Stimulated activated CD4-positive, alpha-beta T cell treated with anti-CD3 and anti-CD28 coated beads, TNF-alpha, amount 100 ng/mL, for 1 hour (primary cell): ENCODE data around the gene NSD1.

ENCODE experiments used
- DNase-seq, 3 donors: peaks; one replicate each; pipeline ENCODE4 v3.0.0-alpha.2; 2020; ENCODE audit warnings: low read depth in 3 of 3, low spot score in 1 of 3

NSD1 gene

GRCh38 chr5:177133096-177133852, at the start of gene NSD1:
NSD1 (plus strand) TSS chr5:177133773; CDS start chr5:177135104, 1,331 bp downstream.
- peak; percentile 73 to 88 (median 84) for DNase-seq

- no peak for DNase-seq
These were observed 49.4 kb upstream of the NSD1 start for GRCh38 chr5:177084175-177084574.

GRCh38 chr5:177085985-177086653, 47.5 kb upstream of the NSD1 start:
- no peak for DNase-seq

GRCh38 chr5:177086654-177087397, 46.7 kb upstream of the NSD1 start, which contains the start of gene FGFR4:
FGFR4 (plus strand) TSS chr5:177086915; CDS start chr5:177089603, 2,688 bp downstream.
- peak; percentile 28 to 40 (median 36) for DNase-seq

GRCh38 chr5:177087398-177088005, 46.1 kb upstream of the NSD1 start:
- no peak for DNase-seq

GRCh38 chr5:177089127-177089526, 44.4 kb upstream of the NSD1 start:
- DNase-seq = no peak

- no peak for DNase-seq
These were observed 43.5 kb upstream of the NSD1 start for GRCh38 chr5:177089825-177090641.

- no peak for DNase-seq
These were observed 42.8 kb upstream of the NSD1 start for GRCh38 chr5:177090813-177091212.

- DNase-seq = no peak
These were observed 42.3 kb upstream of the NSD1 start for GRCh38 chr5:177091232-177091631.

GRCh38 chr5:177092178-177093081, 41.1 kb upstream of the NSD1 start:
- no peak for DNase-seq

GRCh38 chr5:177093082-177093712, 40.4 kb upstream of the NSD1 start:
- DNase-seq = no peak

- DNase-seq = no peak
These were observed 39.8 kb upstream of the NSD1 start for GRCh38 chr5:177093803-177094202.

GRCh38 chr5:177094224-177095087, 39.1 kb upstream of the NSD1 start:
- DNase-seq = no peak

GRCh38 chr5:177095088-177095669, 38.4 kb upstream of the NSD1 start:
- no peak for DNase-seq

- no peak for DNase-seq
These were observed 37.2 kb upstream of the NSD1 start for GRCh38 chr5:177096162-177097015.
